Measurements from ENCODE around the gene VAV3.

- no peak for TF ChIP-seq POLR2A (IDR thresholded peaks at IDR 0.05)
- no peak for TF ChIP-seq CTCF (IDR thresholded peaks at IDR 0.05)
Measured at GRCh38 chr1:107523061-107523460, 441.9 kb downstream of the VAV3 start.
